Measurements from ENCODE around the gene SUSD6.

The SUSD6 gene

DNA sequence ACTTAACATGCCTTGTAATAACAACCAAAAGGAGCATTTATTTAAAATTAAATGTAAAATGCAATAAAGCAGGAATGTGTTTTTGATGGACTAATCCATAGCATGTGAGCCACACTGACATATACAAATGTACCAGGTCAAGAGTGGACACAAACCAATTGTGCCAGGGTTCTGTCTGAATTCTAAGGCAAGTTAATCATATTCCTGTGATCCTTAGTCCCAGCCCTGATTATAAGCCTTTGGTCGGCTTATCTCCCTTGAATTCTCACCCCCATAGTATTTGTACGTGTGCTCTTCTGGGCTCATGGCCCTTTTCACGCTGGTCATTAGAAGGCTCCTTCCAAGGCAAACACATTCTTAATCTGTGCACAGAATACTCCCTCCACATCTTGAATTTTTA, 144.9 kb downstream of the SUSD6 start:
- Histone ChIP-seq H4K20me1 (no peaks in the 10 kb centered on the region), H3K4me2 (no peak overlapping the region), H3K9ac (no peak overlapping the region), H3K27me3 (no peaks in the 10 kb centered on the region), H3K4me3 (no peak overlapping the region), H3K36me3 (no peaks in the 10 kb centered on the region), H3K4me1 (peaks cover 11% of the 10 kb centered on the region), H3K27ac (no peak overlapping the region), H3K9me3 (no peaks in the 10 kb centered on the region; the same call in 1 of the 2 replicates)
- no peak for TF ChIP-seq Cebpa-rat (IDR thresholded peaks at IDR 0.05)

DNA sequence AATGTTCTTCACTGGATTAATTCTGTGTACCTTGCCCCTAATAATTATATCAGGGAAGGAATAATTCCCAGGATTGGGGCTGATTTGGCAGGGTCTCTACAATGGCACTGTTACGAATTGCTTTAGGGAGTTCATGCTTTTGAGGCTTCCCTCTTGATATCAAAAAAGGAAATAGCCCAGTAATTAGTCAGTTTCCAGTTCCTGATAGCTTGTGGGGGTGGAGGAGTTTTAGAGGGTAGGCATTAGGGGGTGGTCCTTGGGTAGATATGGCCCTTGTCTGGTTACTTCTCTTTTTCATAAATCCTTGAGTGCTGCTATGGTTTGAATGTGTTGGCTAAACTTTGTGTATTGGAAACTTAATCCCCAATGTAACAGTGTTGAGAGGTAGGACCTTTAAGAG, 149.4 kb downstream of the SUSD6 start:
- Histone ChIP-seq H3K4me2 (no peak overlapping the region), H3K27ac (no peak overlapping the region), H3K4me3 (no peak overlapping the region), H4K20me1 (no peaks in the 10 kb centered on the region), H3K9me3 (no peaks in the 10 kb centered on the region), H3K36me3 (no peaks in the 10 kb centered on the region), H3K27me3 (no peaks in the 10 kb centered on the region), H3K4me1 (peaks cover 2% of the 10 kb centered on the region), H3K9ac (no peak overlapping the region)
- no peak for TF ChIP-seq Cebpa-rat (IDR thresholded peaks at IDR 0.05)

- peaks cover 11% of the 10 kb centered on the region for H3K36me3 ChIP-seq
- H3K27ac ChIP-seq, result no peak overlapping the region
- H3K4me3 ChIP-seq, result no peak overlapping the region
- no peaks in the 10 kb centered on the region for H3K27me3 ChIP-seq
- no peak overlapping the region for H3K9ac ChIP-seq
- H3K9me3 ChIP-seq, result no peaks in the 10 kb centered on the region
- H3K4me1 ChIP-seq, result peaks cover 20% of the 10 kb centered on the region
- TF ChIP-seq Cebpa-rat (IDR thresholded peaks at IDR 0.05), result no peak
- peaks cover 15% of the 10 kb centered on the region for H4K20me1 ChIP-seq
- no peak overlapping the region for H3K4me2 ChIP-seq
Measured at GRCh38 chr14:69763761-69764510, 152.5 kb downstream of the SUSD6 start.

Measured in BLaER1 (cell line).